ENCODE measurements around the gene CNTN1.

The CNTN1 gene

GRCh38 chr12:40959041-40959440, 266.8 kb downstream of the CNTN1 start:
- no peak for DNase-seq (ENCODE audit: low read depth, low spot score)

- no peak for DNase-seq (ENCODE audit: low read depth, low spot score)
These were observed 271.5 kb downstream of the CNTN1 start for GRCh38 chr12:40963751-40964150.

GRCh38 chr12:40969796-40970195, 277.6 kb downstream of the CNTN1 start:
- DNase-seq (ENCODE audit: low read depth, low spot score): no peak

GRCh38 chr12:40970320-40970907, 278.2 kb downstream of the CNTN1 start:
- DNase-seq (ENCODE audit: low read depth, low spot score): no peak

- no peak for DNase-seq (ENCODE audit: low read depth, low spot score)
These were observed 279.7 kb downstream of the CNTN1 start for GRCh38 chr12:40971911-40972310.

- DNase-seq (ENCODE audit: low read depth, low spot score): no peak
These were observed 284.3 kb downstream of the CNTN1 start for GRCh38 chr12:40976546-40976945.

GRCh38 chr12:40980427-40980961, 288.3 kb downstream of the CNTN1 start:
- DNase-seq (ENCODE audit: low read depth, low spot score): no peak

- DNase-seq (ENCODE audit: low read depth, low spot score): no peak
These were observed 293.8 kb downstream of the CNTN1 start for GRCh38 chr12:40986001-40986400.

- no peak for DNase-seq (ENCODE audit: low read depth, low spot score)
These were observed 296.1 kb downstream of the CNTN1 start for GRCh38 chr12:40988355-40988754.

GRCh38 chr12:40988824-40989223, 296.6 kb downstream of the CNTN1 start:
- DNase-seq (ENCODE audit: low read depth, low spot score): no peak

- DNase-seq (ENCODE audit: low read depth, low spot score): no peak
These were observed 297.5 kb downstream of the CNTN1 start for GRCh38 chr12:40989785-40990184.

GRCh38 chr12:40992158-40992557, 299.9 kb downstream of the CNTN1 start:
- DNase-seq (ENCODE audit: low read depth, low spot score): no peak

- no peak for DNase-seq (ENCODE audit: low read depth, low spot score)
These were observed 300.4 kb downstream of the CNTN1 start for GRCh38 chr12:40992674-40993073.

GRCh38 chr12:40993158-40993557, 300.9 kb downstream of the CNTN1 start:
- DNase-seq (ENCODE audit: low read depth, low spot score): no peak

- no peak for DNase-seq (ENCODE audit: low read depth, low spot score)
These were observed 303.9 kb downstream of the CNTN1 start for GRCh38 chr12:40996091-40996490.

GRCh38 chr12:40999210-40999609, 307.0 kb downstream of the CNTN1 start:
- no peak for DNase-seq (ENCODE audit: low read depth, low spot score)

GRCh38 chr12:41008472-41008871, 316.2 kb downstream of the CNTN1 start:
- DNase-seq (ENCODE audit: low read depth, low spot score): no peak

GRCh38 chr12:41011939-41012338, 319.7 kb downstream of the CNTN1 start:
- DNase-seq (ENCODE audit: low read depth, low spot score): no peak

- no peak for DNase-seq (ENCODE audit: low read depth, low spot score)
These were observed 321.8 kb downstream of the CNTN1 start for GRCh38 chr12:41013881-41014642.

- no peak for DNase-seq (ENCODE audit: low read depth, low spot score)
These were observed 322.4 kb downstream of the CNTN1 start for GRCh38 chr12:41014643-41015020.

- no peak for DNase-seq (ENCODE audit: low read depth, low spot score)
These were observed 325.8 kb downstream of the CNTN1 start for GRCh38 chr12:41018010-41018409.

GRCh38 chr12:41019461-41019860, 327.2 kb downstream of the CNTN1 start:
- no peak for DNase-seq (ENCODE audit: low read depth, low spot score)

GRCh38 chr12:41023836-41024235, 331.6 kb downstream of the CNTN1 start:
- no peak for DNase-seq (ENCODE audit: low read depth, low spot score)
